Activated T-helper 17 cell treated with anti-CD3 and anti-CD28 coated beads, Interleukin-2, amount 50 U/mL, for 72 hours (primary cell): Measurements from ENCODE around the gene FRG2. TPM values are rescaled to one million over a fixed set of nuclear protein-coding genes. Genes with fewer than 3 reads are reported as not detected.
A peak's percentile ranks its signal among the peaks of the same experiment; 100 is the strongest.
"Not testable (repeated sequence)": the region's sequence is repeated elsewhere in the genome, so short reads cannot be mapped to it uniquely, and the experiment has no call there.

Source experiments
- ATAC-seq: fragments of 150-1000 bp; cut with Tn5 transposase; replicated peaks from 2 replicates; pipeline ENCODE4 v1.10.0; 2021; ENCODE audit warnings: mild to moderate bottlenecking, moderate library complexity
- H3K27ac Mint-ChIP-seq: one replicate; pipeline ENCODE4 v1.8.0; 2022; ENCODE audit warnings: mixed read lengths
- H3K27me3 Mint-ChIP-seq: one replicate; pipeline ENCODE4 v1.8.0; 2022; ENCODE audit warnings: mixed read lengths
- H3K36me3 Mint-ChIP-seq: one replicate; pipeline ENCODE4 v1.8.0; 2022; ENCODE audit warnings: low read depth, mild to moderate bottlenecking, mixed read lengths
- H3K4me1 Mint-ChIP-seq: one replicate; pipeline ENCODE4 v1.8.0; 2022; ENCODE audit warnings: mixed read lengths
- H3K4me3 Mint-ChIP-seq: one replicate; pipeline ENCODE4 v1.8.0; 2022; ENCODE audit warnings: mild to moderate bottlenecking, mixed read lengths
- H3K9me3 Mint-ChIP-seq: one replicate; pipeline ENCODE4 v1.8.0; 2022; ENCODE audit warnings: mixed read lengths
- total RNA-seq, 2 donors: library from RNA; stranded (reverse); gene quantifications; one replicate each; pipeline ENCODE4 v1.2.3, GENCODE V29; 2022

FRG2 gene
- total RNA-seq, 2 donors from 2014 or later, result 0.69 TPM; not detected in 1

DNA sequence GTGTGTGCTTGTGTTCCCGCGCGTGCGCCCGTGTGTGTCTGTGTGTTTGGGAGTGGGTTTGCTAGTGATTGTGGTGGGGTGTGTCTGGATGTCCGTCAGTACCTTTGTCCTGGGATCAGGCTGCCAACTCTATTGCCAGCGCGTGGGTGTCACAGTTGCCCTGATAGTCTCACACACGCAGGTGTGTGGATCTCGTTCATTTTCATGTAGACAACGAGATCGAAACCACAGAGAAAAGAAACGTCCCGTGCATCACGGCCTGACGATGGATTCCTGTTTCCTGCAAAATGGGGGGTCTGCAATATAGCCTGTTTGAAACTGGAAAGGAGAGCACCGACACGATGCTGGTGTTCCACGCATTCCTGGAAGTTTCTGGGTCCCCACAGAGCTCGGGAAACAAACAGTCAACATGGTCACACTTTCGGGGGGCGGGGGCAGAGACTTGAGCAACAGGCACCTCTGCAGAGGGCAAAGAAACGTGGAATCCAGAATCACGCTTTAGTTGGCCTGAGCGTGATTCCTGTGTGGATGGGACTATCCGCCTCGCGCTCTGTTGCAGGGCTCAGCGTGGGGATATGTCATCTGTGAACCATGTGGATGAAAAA lies 7.1 kb downstream of the FRG2 start:
- H3K27me3 Mint-ChIP-seq, result peaks cover 43% of the 10 kb centered on the region
- H3K4me3 Mint-ChIP-seq, result peak overlapping the region; percentile 71
- H3K4me1 Mint-ChIP-seq, result peaks cover 35% of the 10 kb centered on the region
- peaks cover 28% of the 10 kb centered on the region for H3K36me3 Mint-ChIP-seq
- ATAC-seq, H3K27ac Mint-ChIP-seq, H3K9me3 Mint-ChIP-seq: not testable (repeated sequence)

DNA sequence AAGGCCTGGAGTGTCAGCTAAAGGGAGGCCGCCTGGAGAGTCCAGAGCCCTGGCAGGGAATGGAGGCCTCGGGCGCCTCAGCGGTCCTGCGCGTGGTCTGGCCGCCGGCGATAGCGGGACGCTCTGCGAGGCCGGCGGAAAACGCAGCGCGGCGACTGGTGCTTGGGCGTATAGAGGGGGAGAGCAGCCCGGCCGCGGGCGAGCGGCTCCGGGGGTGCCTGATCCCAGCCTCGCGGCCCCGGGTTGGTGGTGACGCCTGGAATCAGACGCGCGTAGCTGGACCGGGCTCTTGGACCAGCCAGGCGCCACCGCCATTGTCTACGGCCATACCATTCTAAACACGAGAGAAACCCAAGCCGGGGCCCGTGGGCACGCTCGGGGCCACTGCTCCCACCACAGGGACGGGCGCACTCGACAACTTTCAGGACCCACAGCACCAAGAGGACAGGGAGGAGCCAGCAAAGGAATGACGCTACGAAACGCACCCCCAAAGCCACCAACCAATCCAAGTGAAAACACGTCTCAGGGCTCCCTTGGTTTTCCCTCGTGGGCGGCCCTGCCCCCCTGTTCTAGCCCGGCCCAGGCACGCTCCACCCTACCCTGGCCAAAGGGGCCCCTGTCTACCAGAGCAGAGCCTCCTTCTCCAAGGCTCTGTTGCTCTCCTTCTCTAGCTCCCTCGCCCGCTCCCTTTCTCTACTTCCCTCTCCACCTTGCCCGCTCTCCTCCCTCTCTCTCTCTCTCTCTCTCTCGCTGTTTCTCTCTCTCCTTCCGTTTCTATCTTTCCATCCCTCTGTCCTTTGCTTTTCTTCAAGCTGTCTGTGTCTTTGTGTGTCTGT lies 7.8 kb downstream of the FRG2 start:
- H3K27ac Mint-ChIP-seq, result no peak overlapping the region
- H3K27me3 Mint-ChIP-seq, result peaks cover 46% of the 10 kb centered on the region
- ATAC-seq, result no peak
- H3K4me3 Mint-ChIP-seq, result peak overlapping the region; percentile 71
- no peaks in the 10 kb centered on the region for H3K9me3 Mint-ChIP-seq
- H3K36me3 Mint-ChIP-seq, result peaks cover 28% of the 10 kb centered on the region
- H3K4me1 Mint-ChIP-seq, result peaks cover 35% of the 10 kb centered on the region

DNA sequence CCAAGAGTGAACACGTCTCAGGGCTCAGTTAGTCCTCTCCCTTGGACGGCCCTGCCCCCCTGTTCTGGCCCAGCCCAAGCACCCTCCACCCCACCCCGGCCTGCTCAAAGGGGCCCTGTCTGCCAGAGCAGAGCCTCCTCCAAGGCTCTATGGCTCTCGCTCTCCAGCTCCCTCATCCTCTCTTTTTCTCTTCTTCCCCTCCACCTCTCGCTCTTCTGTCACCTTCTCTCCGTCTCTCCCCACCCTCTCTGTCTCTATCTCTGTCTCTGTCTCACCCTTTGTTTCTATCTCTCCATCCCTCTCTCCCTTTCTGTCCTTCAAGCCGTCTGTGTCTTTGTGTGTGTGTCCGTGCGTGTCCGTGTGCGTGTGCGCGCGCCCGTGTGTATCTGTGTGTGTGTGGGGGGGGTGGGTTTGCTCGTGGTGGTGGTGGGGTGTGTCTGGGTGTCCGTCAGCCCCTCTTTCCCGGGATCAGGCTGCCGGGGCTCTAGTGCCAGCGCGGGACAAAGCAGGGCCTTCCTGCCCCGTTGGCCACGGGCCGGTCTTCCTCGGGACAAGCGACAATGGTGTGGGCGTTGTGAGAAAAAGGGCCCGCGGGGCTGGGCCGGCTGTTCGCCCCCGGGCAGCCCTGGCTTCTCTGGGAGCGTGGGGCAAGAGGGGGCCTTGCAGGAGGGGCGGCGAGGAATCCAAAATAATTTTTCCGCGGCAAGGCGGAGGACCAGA lies 8.7 kb downstream of the FRG2 start:
- peaks cover 28% of the 10 kb centered on the region for H3K36me3 Mint-ChIP-seq
- H3K4me1 Mint-ChIP-seq, result peaks cover 35% of the 10 kb centered on the region
- H3K9me3 Mint-ChIP-seq, result no peaks in the 10 kb centered on the region
- no peak overlapping the region for H3K27ac Mint-ChIP-seq
- H3K4me3 Mint-ChIP-seq, result peak overlapping the region; percentile 15
- peaks cover 55% of the 10 kb centered on the region for H3K27me3 Mint-ChIP-seq
- no peak for ATAC-seq

DNA sequence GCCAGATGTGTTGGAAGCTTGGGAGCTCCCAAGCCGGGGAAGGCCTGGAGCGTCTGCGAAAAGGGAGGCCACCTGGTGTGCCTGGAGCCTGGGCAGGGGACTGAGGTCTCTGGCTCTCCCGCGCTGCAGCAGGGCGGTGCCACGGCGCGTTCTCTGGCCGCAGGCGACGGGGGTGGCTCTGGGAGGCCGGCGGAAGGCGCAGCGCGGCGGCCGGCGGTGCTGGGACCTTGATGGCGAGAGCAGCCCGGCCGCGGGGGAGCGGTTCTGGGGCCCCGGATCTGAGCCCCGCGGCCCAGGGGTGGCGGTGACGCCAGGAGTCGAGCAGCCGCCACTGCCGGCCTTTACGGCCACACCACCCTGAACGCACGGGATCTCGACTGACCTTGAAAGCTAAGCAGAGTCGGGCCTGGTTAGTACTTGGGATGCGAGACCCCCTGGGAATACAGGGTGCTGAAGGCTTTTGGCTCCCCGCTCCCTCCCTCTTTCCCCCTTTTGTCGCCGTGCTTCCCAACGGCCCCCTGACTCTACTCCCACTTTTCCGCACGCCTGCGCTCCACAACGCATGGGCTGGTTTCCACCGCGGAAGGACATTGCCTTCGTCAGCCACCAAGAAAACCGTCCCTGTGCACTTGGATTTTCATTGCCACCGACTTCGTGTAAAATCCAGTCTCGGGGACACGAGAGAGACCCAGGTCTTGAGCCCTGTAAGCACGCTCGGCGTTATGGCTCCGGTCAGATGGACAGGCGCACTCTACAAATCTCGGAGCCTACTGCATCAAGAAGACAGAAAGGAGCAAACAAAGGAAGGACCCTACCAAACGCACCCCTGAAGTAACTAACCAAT lies 9.5 kb downstream of the FRG2 start:
- Mint-ChIP-seq H3K4me3 (peak overlapping the region; percentile 15), H3K27me3 (peaks cover 63% of the 10 kb centered on the region), H3K36me3 (peaks cover 28% of the 10 kb centered on the region), H3K9me3 (no peaks in the 10 kb centered on the region), H3K27ac (no peak overlapping the region), H3K4me1 (peaks cover 35% of the 10 kb centered on the region)
- no peak for ATAC-seq

DNA sequence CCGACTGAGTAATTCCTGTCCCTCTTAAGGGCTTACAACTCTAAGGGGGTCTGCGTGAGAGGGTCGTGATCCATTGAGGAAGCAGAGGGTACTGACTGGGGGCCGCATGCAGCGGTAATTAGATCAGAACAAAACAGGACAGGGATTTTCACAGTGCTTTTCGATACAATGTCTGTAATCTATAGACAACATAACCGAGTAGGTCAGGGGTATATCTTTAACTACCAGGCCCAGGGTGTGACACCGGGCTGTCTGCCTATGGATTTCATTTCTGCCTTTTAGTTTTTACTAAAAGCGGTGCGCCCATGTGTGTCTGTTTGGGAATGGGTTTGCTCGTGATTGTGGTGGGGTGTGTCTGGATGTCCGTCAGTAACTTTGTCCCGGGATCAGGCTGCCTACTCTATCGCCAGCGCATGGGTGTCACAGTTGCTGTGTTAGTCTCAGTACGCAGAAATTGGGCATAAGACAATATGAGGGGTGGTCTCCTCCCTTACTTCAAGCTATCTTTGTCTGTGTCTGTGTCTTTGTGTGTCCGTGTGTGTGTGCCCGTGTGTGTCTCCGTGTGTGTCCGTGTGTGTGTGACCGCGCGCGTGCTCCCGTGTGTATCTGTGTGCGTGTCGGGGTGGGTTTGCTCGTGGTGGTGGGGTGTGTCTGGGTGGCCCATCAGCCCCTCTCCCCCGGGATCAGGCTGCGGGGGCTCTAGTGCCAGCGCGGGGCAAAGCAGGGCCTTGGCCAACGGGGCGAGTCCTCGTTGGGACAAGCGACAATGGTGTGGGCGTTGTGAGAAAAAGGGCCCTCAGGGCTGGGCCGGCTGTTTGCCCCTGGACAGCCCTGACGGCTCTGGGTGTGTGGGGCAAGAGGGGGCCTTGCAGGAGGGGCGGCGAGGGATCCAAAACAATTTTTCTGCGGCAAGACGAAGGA lies 10.4 kb downstream of the FRG2 start:
- H3K9me3 Mint-ChIP-seq, result no peaks in the 10 kb centered on the region
- H3K36me3 Mint-ChIP-seq, result peaks cover 28% of the 10 kb centered on the region
- H3K4me1 Mint-ChIP-seq, result peaks cover 35% of the 10 kb centered on the region
- H3K27ac Mint-ChIP-seq, result no peak overlapping the region
- no peak for ATAC-seq
- H3K27me3 Mint-ChIP-seq, result peaks cover 67% of the 10 kb centered on the region
- peak overlapping the region; percentile 39 for H3K4me3 Mint-ChIP-seq

DNA sequence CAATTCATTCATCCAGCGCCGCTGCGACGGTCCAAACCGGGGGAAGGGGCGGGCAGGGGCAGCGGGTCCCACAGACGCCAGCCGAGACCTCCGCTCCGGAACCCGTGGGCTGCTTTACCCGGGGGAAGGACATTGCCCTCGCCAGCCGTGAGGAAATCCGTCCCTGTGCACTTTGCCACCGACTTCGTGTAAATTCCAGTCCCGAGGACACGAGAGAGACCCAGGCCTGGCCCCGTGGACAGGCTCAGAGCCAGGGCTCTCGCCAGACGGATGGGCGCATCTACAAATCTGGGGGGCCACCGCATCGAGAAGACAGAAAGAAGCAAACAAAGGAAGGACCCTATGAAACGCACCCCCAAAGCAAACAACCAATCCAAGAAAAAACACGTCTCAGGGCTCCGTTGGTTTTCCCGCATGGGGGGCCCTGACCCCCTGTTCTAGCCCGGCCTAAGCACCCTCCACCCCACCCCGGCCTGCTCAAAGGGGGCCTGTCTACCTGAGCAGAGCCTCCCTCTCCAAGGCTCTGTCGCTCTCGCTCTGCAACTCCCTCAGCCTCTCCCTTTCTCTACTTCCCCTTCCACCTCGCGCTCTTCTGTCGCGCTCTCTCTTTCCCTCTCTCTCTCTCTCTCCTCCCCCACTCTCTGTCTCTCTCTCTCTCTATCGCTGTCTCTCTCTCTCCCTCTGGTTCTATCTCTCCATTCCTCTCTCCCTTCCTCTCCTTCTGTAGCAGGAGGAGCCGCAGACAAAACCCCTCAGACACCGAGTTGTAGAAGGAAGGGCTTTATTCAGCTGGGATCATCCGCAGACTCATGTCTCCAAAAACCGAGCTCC lies 11.3 kb downstream of the FRG2 start:
- peak overlapping the region; percentile 39 for H3K4me3 Mint-ChIP-seq
- peaks cover 63% of the 10 kb centered on the region for H3K27me3 Mint-ChIP-seq
- H3K4me1 Mint-ChIP-seq, result peaks cover 33% of the 10 kb centered on the region
- no peak overlapping the region for H3K27ac Mint-ChIP-seq
- H3K36me3 Mint-ChIP-seq, result peaks cover 22% of the 10 kb centered on the region
- ATAC-seq, result no peak
- H3K9me3 Mint-ChIP-seq, result no peaks in the 10 kb centered on the region

DNA sequence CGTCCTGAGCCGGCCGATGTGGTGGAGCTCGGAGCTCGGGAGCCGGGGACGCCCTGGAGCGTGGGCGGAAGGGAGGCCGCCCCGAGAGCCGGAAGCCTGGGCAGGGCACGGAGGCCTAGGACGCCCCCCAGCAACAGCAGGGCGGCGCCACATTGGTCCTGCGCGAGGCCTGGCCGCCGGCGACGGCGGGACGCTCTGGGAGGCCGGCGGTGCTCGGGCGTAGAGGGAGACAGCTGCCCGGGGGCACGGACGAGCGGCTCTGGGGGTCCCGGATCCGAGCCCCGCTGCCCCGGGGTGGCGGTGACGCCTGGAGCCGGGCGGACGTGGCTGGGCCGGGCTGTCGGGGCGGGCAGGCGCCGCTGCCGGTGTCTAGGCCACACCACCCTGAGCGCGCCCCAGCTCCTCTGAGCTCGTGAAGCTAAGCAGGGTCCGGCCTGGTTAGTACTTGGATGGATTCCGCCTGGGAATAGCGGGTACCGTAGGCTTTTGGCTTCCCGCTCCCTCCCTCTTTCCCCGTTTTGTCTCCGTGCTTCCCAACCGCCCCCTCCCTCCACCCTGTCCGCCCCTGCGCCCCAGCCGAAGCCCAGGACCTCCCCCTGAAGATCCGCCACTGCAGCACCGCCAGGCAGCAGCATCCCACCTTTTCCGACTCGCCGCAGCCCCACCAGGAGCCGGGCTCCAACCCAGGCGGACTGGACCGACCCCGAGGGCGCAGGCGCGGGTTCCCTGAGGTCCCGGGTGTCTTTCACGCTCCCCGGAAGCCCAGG lies 12.1 kb downstream of the FRG2 start:
- H3K27me3 Mint-ChIP-seq, result peaks cover 59% of the 10 kb centered on the region
- H3K9me3 Mint-ChIP-seq, result no peaks in the 10 kb centered on the region
- ATAC-seq, result peak; percentile 52
- peaks cover 30% of the 10 kb centered on the region for H3K4me1 Mint-ChIP-seq
- H3K27ac Mint-ChIP-seq, result no peak overlapping the region
- peaks cover 18% of the 10 kb centered on the region for H3K36me3 Mint-ChIP-seq
- H3K4me3 Mint-ChIP-seq, result peak overlapping the region; percentile 66

DNA sequence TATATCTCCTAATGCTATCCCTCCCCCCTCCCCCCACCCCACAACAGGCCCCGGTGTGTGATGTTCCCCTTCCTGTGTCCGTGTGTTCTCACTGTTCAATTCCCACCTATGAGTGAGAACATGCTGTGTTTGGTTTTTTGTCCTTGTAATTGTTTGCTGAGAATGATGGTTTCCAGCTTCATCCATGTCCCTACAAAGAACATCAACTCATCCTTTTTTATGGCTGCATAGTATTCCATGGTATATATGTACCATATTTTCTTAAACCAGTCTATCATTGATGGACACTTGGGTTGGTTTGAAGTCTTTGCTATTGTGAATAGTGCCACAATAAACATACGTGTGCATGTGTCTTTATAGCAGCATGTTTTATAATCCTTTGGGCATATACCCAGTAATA lies 37.1 kb downstream of the FRG2 start:
- not testable (repeated sequence) for H3K4me3 Mint-ChIP-seq, H3K36me3 Mint-ChIP-seq, H3K4me1 Mint-ChIP-seq, ATAC-seq, H3K27ac Mint-ChIP-seq, H3K9me3 Mint-ChIP-seq
- H3K27me3 Mint-ChIP-seq, result peaks cover 12% of the 10 kb centered on the region

DNA sequence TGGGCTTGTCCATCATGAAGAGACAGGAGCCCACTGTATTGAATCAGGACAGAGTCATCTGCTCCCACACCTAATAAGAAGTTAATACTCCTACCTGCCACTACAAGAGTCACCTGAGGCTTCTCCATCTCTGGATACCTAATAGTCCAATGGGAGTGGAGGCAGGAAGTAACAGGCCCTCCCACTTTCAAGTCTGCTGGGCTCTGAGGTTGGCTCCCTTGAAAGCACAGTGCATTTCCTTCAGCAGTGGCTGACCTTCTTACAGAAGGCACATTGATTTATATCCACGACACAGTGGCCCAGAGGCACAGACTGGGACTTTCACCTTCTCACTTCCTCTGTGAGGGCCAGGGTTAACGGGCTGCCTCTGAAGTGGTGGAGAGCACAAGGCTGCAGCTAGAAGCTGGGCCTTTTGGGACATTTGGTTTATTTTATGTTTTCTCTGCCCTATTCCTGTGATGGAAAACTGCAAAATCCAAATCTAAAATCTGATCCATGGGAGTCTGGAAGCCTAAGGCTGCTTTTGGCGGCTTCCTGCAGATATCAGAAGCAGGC lies 38.1 kb downstream of the FRG2 start:
- Mint-ChIP-seq H3K36me3 (no peaks in the 10 kb centered on the region), H3K9me3 (no peaks in the 10 kb centered on the region), H3K4me1 (no peaks in the 10 kb centered on the region), H3K27ac (no peak overlapping the region), H3K4me3 (no peak overlapping the region), H3K27me3 (peaks cover 9% of the 10 kb centered on the region)
- no peak for ATAC-seq

DNA sequence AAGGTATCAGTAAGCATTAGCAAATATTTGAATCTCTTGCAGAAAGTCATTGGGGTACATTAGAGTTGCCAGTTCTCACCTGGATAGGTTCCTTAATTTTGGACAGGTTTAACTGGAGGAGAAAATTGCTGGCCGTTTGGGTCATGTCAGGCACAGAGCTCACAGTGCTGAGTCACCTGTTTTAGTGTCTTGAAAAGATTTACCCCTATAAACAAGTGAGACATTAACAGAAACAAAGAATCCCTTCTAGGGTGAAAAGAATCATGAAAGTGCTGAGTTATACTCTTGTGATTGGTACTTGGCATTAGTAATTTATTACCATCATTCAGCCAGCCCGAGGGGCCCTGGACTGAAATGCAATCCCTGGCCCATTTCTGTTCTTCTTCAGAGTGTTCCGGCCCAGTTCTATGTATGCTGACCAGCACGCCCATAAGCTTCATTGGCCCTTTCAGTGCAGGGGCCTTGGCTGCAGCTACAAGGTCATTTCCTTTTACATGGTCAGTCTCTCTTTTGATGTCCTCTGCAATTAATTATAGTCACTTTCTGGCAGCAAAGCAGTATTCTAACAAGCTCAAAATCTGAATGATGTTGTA lies 41.3 kb downstream of the FRG2 start:
- H3K4me1 Mint-ChIP-seq, H3K36me3 Mint-ChIP-seq, H3K27ac Mint-ChIP-seq, ATAC-seq, H3K4me3 Mint-ChIP-seq, H3K9me3 Mint-ChIP-seq, H3K27me3 Mint-ChIP-seq: not testable (repeated sequence)

DNA sequence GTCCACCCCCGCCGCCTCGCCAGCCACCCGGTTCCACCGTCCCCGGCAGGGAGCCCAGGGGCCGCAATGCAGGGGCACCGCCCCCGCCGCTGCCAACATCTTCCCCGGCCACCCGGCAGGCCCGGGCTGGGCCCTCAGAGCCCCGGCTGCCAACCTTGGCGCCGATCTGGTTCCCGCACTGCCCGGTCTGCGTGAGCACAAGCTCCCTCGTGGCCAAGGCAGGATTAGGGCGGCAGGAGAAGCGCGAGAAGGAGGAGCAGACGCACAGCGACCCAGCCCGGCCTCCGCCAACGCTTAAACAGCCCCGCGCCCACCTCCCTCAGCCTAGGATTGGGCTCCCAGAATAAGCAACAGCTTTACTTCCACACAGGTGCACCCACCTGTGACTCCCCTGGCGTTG lies 42.4 kb downstream of the FRG2 start:
- H3K4me1 Mint-ChIP-seq, H3K27ac Mint-ChIP-seq, H3K27me3 Mint-ChIP-seq, H3K36me3 Mint-ChIP-seq, H3K4me3 Mint-ChIP-seq, H3K9me3 Mint-ChIP-seq, ATAC-seq: not testable (repeated sequence)
